GM18868 (cell line): ENCODE measurements around the gene C11orf86.
"Not testable (repeated sequence)": the region's sequence is repeated elsewhere in the genome, so short reads cannot be mapped to it uniquely, and the experiment has no call there.

Experiments used
- ATAC-seq: cut with Tn5 transposase; IDR thresholded peaks from one replicate; pipeline ENCODE4 v1.9.1; 2021; ENCODE audit warnings: mild to moderate bottlenecking, moderate library complexity; ENCODE audit not compliant: unreplicated experiment

C11orf86 gene

GRCh38 chr11:66987924-66988637 lies 13.0 kb downstream of the C11orf86 start:
- ATAC-seq = no peak

GRCh38 chr11:66988741-66989140 lies 13.6 kb downstream of the C11orf86 start:
- ATAC-seq = not testable (repeated sequence)

GRCh38 chr11:66989360-66989759 lies 14.3 kb downstream of the C11orf86 start:
- not testable (repeated sequence) for ATAC-seq

GRCh38 chr11:66992041-66992440 lies 16.9 kb downstream of the C11orf86 start:
- no peak for ATAC-seq

GRCh38 chr11:66996609-66997273 lies 21.6 kb downstream of the C11orf86 start:
- no peak for ATAC-seq

GRCh38 chr11:66999555-66999954 lies 24.5 kb downstream of the C11orf86 start:
- no peak for ATAC-seq

GRCh38 chr11:67001332-67001731 lies 26.2 kb downstream of the C11orf86 start:
- no peak for ATAC-seq

GRCh38 chr11:67002297-67002913 lies 27.3 kb downstream of the C11orf86 start:
- no peak for ATAC-seq

- ATAC-seq = no peak
These were observed 27.9 kb downstream of the C11orf86 start for GRCh38 chr11:67002921-67003411.

GRCh38 chr11:67005200-67005599 lies 30.1 kb downstream of the C11orf86 start:
- ATAC-seq = not testable (repeated sequence)

- no peak for ATAC-seq
These were observed 31.2 kb downstream of the C11orf86 start for GRCh38 chr11:67006029-67006884.

GRCh38 chr11:67007126-67007525 lies 32.0 kb downstream of the C11orf86 start:
- no peak for ATAC-seq

GRCh38 chr11:67010296-67010905 lies 35.3 kb downstream of the C11orf86 start:
- no peak for ATAC-seq

- ATAC-seq = no peak
These were observed 38.5 kb downstream of the C11orf86 start for GRCh38 chr11:67013511-67014045.

- no peak for ATAC-seq
These were observed 39.2 kb downstream of the C11orf86 start for GRCh38 chr11:67014343-67014742.

- ATAC-seq = no peak
These were observed 39.9 kb downstream of the C11orf86 start for GRCh38 chr11:67015048-67015447.

GRCh38 chr11:67016550-67016949 lies 41.4 kb downstream of the C11orf86 start:
- ATAC-seq = no peak

GRCh38 chr11:67020949-67021348 lies 45.8 kb downstream of the C11orf86 start:
- ATAC-seq = no peak

GRCh38 chr11:67022341-67022933 lies 47.3 kb downstream of the C11orf86 start:
- ATAC-seq = no peak
